ENCODE results near the gene MYH4.

DNA sequence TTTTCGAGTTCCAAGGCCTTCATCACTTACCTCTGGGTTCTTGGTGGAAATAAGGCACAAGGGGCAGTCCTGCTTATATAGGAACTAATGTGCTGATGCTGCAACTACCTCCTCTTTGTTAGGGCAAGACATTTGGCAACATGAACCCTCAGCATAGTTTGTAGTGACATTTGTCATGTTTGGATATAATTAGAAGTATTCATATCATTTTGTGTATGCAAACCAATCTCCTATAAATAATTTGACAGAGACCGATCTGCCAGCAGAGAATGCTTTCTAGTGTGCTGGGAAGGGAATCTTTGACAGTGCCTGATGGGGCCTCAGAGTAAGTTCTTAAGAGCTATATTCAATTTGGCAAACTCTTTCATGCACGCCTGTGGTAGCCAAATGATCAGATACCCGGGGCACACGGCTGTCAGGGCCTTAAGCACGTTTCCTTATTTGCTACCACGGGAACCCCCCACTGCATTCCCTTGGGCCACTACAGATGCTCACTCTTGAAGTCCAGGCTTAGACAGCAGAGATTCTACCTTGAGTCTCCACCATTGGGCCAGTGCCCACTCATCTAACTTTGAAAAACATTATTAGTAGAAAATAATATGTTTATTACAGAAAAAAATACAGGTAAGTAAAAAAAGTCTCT is 47.3 kb downstream of the MYH4 start, which contains the start of gene MYH8:
- TF ChIP-seq CTCF (conservative IDR thresholded peaks at IDR 0.05; ENCODE audit: low read length) (no peak), EZH2phosphoT487 (IDR thresholded peaks at IDR 0.05; ENCODE audit: borderline replicate concordance, low read depth, low read length) (no peak)
